Ectodermal cell (in vitro differentiated cells): ENCODE data around the gene SDCCAG8.

ENCODE experiments used
- H3K27ac ChIP-seq: 2 replicates; pipeline ENCODE4 v1.7.0; 2013; ENCODE audit warnings: mild to moderate bottlenecking, low read depth, low read length; ENCODE audit not compliant: insufficient read depth, poor library complexity, severe bottlenecking
- H3K27me3 ChIP-seq: 2 replicates; pipeline ENCODE4 v1.7.0; 2013; ENCODE audit warnings: mild to moderate bottlenecking, low read length; ENCODE audit not compliant: insufficient read depth, control insufficient read depth, poor library complexity, severe bottlenecking
- H3K36me3 ChIP-seq: one replicate; pipeline ENCODE4 v1.7.0; 2013; ENCODE audit warnings: low read length; ENCODE audit not compliant: control insufficient read depth, insufficient read depth
- H3K4me1 ChIP-seq: one replicate; pipeline ENCODE4 v1.7.0; 2013; ENCODE audit warnings: low read length; ENCODE audit not compliant: control insufficient read depth, insufficient read depth
- H3K4me3 ChIP-seq: 2 replicates; pipeline ENCODE4 v1.7.0; 2013; ENCODE audit warnings: low read depth, low read length, control low read depth; ENCODE audit not compliant: insufficient read depth
- H3K9me3 ChIP-seq: 2 replicates; pipeline ENCODE4 v1.7.0; 2013; ENCODE audit warnings: mild to moderate bottlenecking, low read length, moderate library complexity; ENCODE audit not compliant: control insufficient read depth
- WGBS, 2 experiments: methylation state at CpG; one replicate each; pipeline ENCODE4 v1.1.7; 2013; ENCODE audit warnings: missing lambda C conversion rate in 2 of 2; 5-methylcytosine and 5-hydroxymethylcytosine counted together

Gene SDCCAG8

DNA sequence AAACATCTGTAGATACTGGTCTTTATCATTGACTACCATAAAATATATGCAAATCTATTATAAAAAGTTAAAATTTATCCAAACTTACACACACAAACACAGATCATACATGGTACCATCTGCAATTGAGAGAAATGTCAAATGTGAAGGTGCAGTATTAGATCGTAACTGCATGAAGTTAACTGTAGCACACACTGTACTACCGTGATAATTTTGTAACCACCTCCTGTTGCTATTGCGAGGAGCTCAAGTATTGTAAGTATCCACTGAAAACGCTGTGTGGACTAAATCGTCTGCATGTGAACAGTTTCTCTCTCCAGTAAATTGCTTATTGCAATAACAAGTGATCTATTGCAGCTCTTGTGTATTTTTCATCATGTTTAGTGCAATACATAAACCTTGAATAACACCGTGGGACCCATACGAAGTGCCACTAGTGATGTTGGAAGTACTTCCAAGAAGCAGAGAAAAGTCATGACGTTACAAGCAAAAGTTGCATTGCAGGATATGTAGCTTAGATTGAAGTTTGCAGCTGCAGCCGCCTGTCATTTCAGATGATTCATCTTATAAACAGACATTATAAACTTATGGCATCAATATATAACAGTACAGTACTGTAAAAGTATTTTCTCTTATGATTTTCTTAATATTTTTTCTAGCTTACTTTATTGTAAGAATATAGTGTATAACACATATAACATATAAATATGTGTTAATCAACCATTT is 172.9 kb downstream of the SDCCAG8 start:
- H3K4me1 ChIP-seq, result no peaks in the 10 kb centered on the region
- 95 to 97% methylated on average over 8 to 9 of the region's 9 CpGs for WGBS, 2 experiments
- no peak overlapping the region for H3K4me3 ChIP-seq
- no peaks in the 10 kb centered on the region for H3K36me3 ChIP-seq
- no peaks in the 10 kb centered on the region for H3K9me3 ChIP-seq
- H3K27me3 ChIP-seq, result no peaks in the 10 kb centered on the region
- H3K27ac ChIP-seq, result no peak overlapping the region

- Histone ChIP-seq H3K4me1 (no peaks in the 10 kb centered on the region), H3K4me3 (no peak overlapping the region), H3K27ac (no peak overlapping the region), H3K9me3 (no peaks in the 10 kb centered on the region), H3K36me3 (no peaks in the 10 kb centered on the region), H3K27me3 (no peaks in the 10 kb centered on the region)
- 89 to 94% methylated on average over 1 to 3 of the region's 5 CpGs for WGBS, 2 experiments
These were observed 175.8 kb downstream of the SDCCAG8 start for GRCh38 chr1:243431591-243431990.

DNA sequence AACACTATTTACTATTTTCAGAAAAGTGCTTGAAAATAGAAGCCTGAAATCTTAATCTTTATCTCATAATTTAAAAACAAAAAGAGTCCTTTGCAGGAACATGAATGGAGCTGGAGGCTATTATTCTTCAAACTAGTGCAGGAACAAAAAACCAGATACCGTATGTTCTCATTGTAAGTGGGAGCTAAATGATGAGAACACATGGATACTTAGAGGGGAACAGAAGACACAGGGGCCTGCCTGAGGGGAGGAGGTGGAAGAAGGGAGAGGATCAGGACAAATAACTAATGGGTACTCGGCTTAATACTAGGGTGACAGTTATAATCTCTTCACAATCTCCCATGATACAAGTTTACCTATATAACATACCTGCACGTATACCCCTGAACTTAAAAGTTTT is 176.3 kb downstream of the SDCCAG8 start:
- H3K4me3 ChIP-seq, result no peak overlapping the region
- H3K27ac ChIP-seq, result no peak overlapping the region
- no peaks in the 10 kb centered on the region for H3K9me3 ChIP-seq
- no peaks in the 10 kb centered on the region for H3K36me3 ChIP-seq
- no peaks in the 10 kb centered on the region for H3K4me1 ChIP-seq
- WGBS, 2 experiments, result 92 to 93% methylated on average over 1 of the region's 3 CpGs
- H3K27me3 ChIP-seq, result no peaks in the 10 kb centered on the region

DNA sequence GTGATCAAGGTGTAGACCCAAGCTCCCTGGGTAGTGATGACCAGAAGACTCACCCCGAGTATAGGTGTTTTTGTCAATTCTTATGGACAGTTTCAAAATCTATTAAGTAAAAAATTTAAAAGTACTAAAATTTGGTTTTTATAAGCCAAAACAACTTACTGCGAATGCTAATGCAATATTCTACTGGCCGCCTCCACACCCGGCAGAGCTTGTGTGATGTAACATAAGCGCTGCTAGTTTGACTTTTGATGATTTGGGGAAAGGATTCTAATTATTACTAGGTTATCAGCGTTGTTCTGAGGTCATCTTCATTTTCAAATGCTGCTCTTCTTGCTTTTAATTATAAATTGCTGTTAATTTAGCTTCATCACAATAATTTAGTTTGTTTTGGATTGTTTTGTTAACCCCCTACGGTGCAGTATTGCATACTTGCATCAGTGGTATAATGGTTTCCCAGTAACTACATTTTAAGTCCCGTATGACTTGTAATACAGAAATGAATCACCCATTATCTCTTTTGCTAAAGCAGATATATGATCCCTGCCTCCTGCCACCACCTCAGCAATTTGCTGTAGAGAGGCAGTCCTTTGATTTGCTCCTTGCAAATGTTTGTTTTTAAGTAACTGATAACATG is 178.0 kb downstream of the SDCCAG8 start:
- 94% methylated on average over 6 to 8 of the region's 8 CpGs for WGBS, 2 experiments
- no peaks in the 10 kb centered on the region for H3K9me3 ChIP-seq
- no peak overlapping the region for H3K4me3 ChIP-seq
- H3K27ac ChIP-seq, result no peak overlapping the region
- H3K4me1 ChIP-seq, result no peaks in the 10 kb centered on the region
- no peaks in the 10 kb centered on the region for H3K36me3 ChIP-seq
- H3K27me3 ChIP-seq, result no peaks in the 10 kb centered on the region

- H3K27ac ChIP-seq, result no peak overlapping the region
- H3K27me3 ChIP-seq, result no peaks in the 10 kb centered on the region
- no peaks in the 10 kb centered on the region for H3K4me1 ChIP-seq
- no peaks in the 10 kb centered on the region for H3K36me3 ChIP-seq
- no peaks in the 10 kb centered on the region for H3K9me3 ChIP-seq
- H3K4me3 ChIP-seq, result no peak overlapping the region
- 78 to 88% methylated on average over 2 of the region's 2 CpGs for WGBS, 2 experiments
These were observed 178.8 kb downstream of the SDCCAG8 start for GRCh38 chr1:243434594-243434993.

GRCh38 chr1:243435836-243436235 is 180.0 kb downstream of the SDCCAG8 start:
- Histone ChIP-seq H3K27ac (no peak overlapping the region), H3K27me3 (no peaks in the 10 kb centered on the region), H3K4me3 (no peak overlapping the region), H3K9me3 (no peaks in the 10 kb centered on the region), H3K4me1 (peaks cover 5% of the 10 kb centered on the region), H3K36me3 (no peaks in the 10 kb centered on the region)
- 96% methylated on average over 3 of the region's 3 CpGs; no CpG with 5 or more reads in 1 of the 2 experiments for WGBS, 2 experiments

DNA sequence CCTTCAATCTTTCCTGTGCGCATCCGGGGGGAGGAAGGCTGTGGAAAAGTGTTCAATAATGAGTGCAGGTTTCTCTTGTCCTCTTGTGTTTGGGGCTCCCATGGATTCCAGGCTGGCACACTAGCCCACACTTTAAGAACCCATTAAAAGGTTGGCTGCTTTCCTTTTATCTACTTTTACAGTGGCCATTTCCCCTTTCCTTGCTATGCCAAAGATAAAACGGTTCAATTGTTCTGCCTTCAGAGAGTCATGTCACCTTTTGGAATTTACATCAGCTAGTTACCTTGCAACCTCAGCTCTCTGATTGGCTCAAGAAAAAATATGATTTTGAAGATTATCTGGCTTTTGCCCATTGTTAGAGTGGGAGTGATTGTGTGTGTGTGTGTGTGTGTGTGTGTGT is 182.3 kb downstream of the SDCCAG8 start:
- Histone ChIP-seq H3K27ac (no peak overlapping the region), H3K36me3 (no peaks in the 10 kb centered on the region)
- WGBS, 2 experiments, result 92 to 97% methylated on average over 3 of the region's 3 CpGs

DNA sequence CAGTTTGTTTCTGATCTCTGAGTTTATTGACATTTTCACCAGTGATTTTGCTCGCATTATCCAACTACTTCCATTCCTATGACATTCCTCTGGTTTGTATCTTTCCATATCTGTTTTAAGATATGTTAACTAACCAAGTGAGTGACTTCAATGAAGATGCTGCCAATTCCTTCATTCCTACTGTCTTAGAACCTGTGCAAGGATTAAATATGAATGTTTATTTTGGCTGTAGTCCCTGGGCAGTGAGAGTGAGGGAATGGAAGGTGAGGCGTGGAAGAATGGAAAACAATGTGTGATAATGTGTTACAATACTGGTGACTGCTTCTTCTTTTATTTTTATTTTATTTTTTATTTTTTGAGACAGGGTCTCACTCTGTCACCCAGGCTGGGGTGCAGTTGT is 183.0 kb downstream of the SDCCAG8 start:
- 94 to 100% methylated on average over 2 of the region's 2 CpGs for WGBS, 2 experiments
- no peak overlapping the region for H3K4me3 ChIP-seq
- no peaks in the 10 kb centered on the region for H3K27me3 ChIP-seq
- H3K4me1 ChIP-seq, result peaks cover 8% of the 10 kb centered on the region
- no peaks in the 10 kb centered on the region for H3K36me3 ChIP-seq
- no peaks in the 10 kb centered on the region for H3K9me3 ChIP-seq
- H3K27ac ChIP-seq, result no peak overlapping the region

More for the DNA sequence above, 182.3 kb downstream of the SDCCAG8 start:
- no peaks in the 10 kb centered on the region for H3K27me3 ChIP-seq
- H3K9me3 ChIP-seq, result no peaks in the 10 kb centered on the region
- no peak overlapping the region for H3K4me3 ChIP-seq
- H3K4me1 ChIP-seq, result peaks cover 8% of the 10 kb centered on the region

- Histone ChIP-seq H3K4me1 (peaks cover 8% of the 10 kb centered on the region), H3K36me3 (no peaks in the 10 kb centered on the region), H3K9me3 (no peaks in the 10 kb centered on the region), H3K27ac (no peak overlapping the region), H3K27me3 (no peaks in the 10 kb centered on the region), H3K4me3 (no peak overlapping the region)
- 58 to 73% methylated on average over 2 of the region's 2 CpGs for WGBS, 2 experiments
These were observed 184.6 kb downstream of the SDCCAG8 start for GRCh38 chr1:243440406-243440805.

- no peak overlapping the region for H3K4me3 ChIP-seq
- peaks cover 8% of the 10 kb centered on the region for H3K4me1 ChIP-seq
- no peaks in the 10 kb centered on the region for H3K9me3 ChIP-seq
- H3K27ac ChIP-seq, result no peak overlapping the region
- H3K27me3 ChIP-seq, result no peaks in the 10 kb centered on the region
- H3K36me3 ChIP-seq, result no peaks in the 10 kb centered on the region
These were observed 185.8 kb downstream of the SDCCAG8 start for GRCh38 chr1:243441601-243442000.
